Osteocyte (in vitro differentiated cells): Measurements from ENCODE around the gene FRMD4B. TPM values are rescaled to one million over a fixed set of nuclear protein-coding genes. Genes with fewer than 3 reads are reported as not detected.
A peak's percentile ranks its signal among the peaks of the same experiment; 100 is the strongest.

Experiments used
- DNase-seq: peaks from one replicate; pipeline ENCODE4 v3.0.0; 2021; ENCODE audit warnings: mixed read lengths; ENCODE audit not compliant: unreplicated experiment; ENCODE audit errors: extremely low spot score
- H3K27ac Mint-ChIP-seq: one replicate; pipeline ENCODE4 v1.8.0; 2021; ENCODE audit warnings: mild to moderate bottlenecking, mixed read lengths; ENCODE audit not compliant: unreplicated experiment
- H3K27me3 Mint-ChIP-seq: one replicate; pipeline ENCODE4 v1.8.0; 2021; ENCODE audit warnings: mixed read lengths; ENCODE audit not compliant: unreplicated experiment
- H3K36me3 Mint-ChIP-seq: one replicate; pipeline ENCODE4 v1.8.0; 2021; ENCODE audit warnings: mixed read lengths; ENCODE audit not compliant: unreplicated experiment
- H3K4me1 Mint-ChIP-seq: one replicate; pipeline ENCODE4 v1.8.0; 2021; ENCODE audit warnings: mixed read lengths; ENCODE audit not compliant: unreplicated experiment
- H3K4me3 Mint-ChIP-seq: one replicate; pipeline ENCODE4 v1.8.0; 2021; ENCODE audit warnings: mild to moderate bottlenecking, moderate library complexity, mixed read lengths; ENCODE audit not compliant: unreplicated experiment
- H3K9me3 Mint-ChIP-seq: one replicate; pipeline ENCODE4 v1.8.0; 2021; ENCODE audit warnings: mixed read lengths; ENCODE audit not compliant: unreplicated experiment
- CTCF ChIP-seq: fragments of 200-600 bp; sonication (generic); IDR thresholded peaks from 2 replicates; pipeline ENCODE4 v1.5.0; 2021; ENCODE audit warnings: antibody characterized with exemption, mild to moderate bottlenecking, moderate library complexity
- total RNA-seq: library from RNA; stranded (reverse); gene quantifications from 2 replicates; pipeline ENCODE4 v1.2.1, GENCODE V29; 2021

FRMD4B gene
- total RNA-seq, 1 donor from 2014 or later: 1.3 TPM

GRCh38 chr3:69359339-69359893 is 26.5 kb downstream of the FRMD4B start:
- Mint-ChIP-seq H3K36me3 (no peaks in the 10 kb centered on the region), H3K9me3 (no peaks in the 10 kb centered on the region), H3K4me3 (no peak overlapping the region), H3K27ac (peak overlapping the region; percentile 66), H3K27me3 (no peaks in the 10 kb centered on the region), H3K4me1 (peaks cover 32% of the 10 kb centered on the region)
- no peak for DNase-seq
- no peak for TF ChIP-seq CTCF

GRCh38 chr3:69357196-69357595 is 28.7 kb downstream of the FRMD4B start:
- Mint-ChIP-seq H3K27ac (no peak overlapping the region), H3K9me3 (no peaks in the 10 kb centered on the region), H3K27me3 (no peaks in the 10 kb centered on the region), H3K36me3 (no peaks in the 10 kb centered on the region), H3K4me3 (no peak overlapping the region), H3K4me1 (peaks cover 30% of the 10 kb centered on the region)
- DNase-seq: no peak
- TF ChIP-seq CTCF: no peak

- TF ChIP-seq CTCF: no peak
- H3K4me1 Mint-ChIP-seq: peaks cover 28% of the 10 kb centered on the region
- no peaks in the 10 kb centered on the region for H3K9me3 Mint-ChIP-seq
These were observed 30.9 kb downstream of the FRMD4B start for GRCh38 chr3:69354948-69355347.

DNA sequence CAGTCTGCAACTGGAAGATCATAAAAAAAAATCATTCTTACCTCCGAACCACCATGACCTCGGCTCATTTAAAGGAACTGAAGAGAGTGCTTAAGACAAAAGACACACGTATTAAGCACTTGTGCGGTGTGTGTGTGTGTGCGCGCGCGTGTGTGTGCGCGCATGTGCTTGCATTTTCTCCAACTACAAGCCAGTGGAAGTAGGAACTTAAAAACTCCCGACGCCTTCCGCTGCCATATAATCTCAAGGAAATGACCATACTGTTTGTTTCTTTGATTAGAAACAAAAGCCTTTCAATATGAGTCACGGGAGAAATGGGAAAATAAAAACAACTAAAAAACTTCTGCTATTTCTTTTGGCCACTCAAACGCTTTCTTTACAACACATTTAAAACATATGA is 32.4 kb downstream of the FRMD4B start:
- H3K4me1 Mint-ChIP-seq: peaks cover 17% of the 10 kb centered on the region
- H3K27me3 Mint-ChIP-seq: no peaks in the 10 kb centered on the region
- no peak for TF ChIP-seq CTCF
- no peaks in the 10 kb centered on the region for H3K36me3 Mint-ChIP-seq
- H3K4me3 Mint-ChIP-seq: no peak overlapping the region
- no peaks in the 10 kb centered on the region for H3K9me3 Mint-ChIP-seq
- DNase-seq: no peak
- no peak overlapping the region for H3K27ac Mint-ChIP-seq

More at GRCh38 chr3:69354948-69355347, 30.9 kb downstream of the FRMD4B start:
- Mint-ChIP-seq H3K27me3 (no peaks in the 10 kb centered on the region), H3K36me3 (no peaks in the 10 kb centered on the region), H3K4me3 (no peak overlapping the region), H3K27ac (no peak overlapping the region)
- no peak for DNase-seq

GRCh38 chr3:69353088-69353478 is 32.8 kb downstream of the FRMD4B start:
- DNase-seq: no peak
- no peak overlapping the region for H3K4me3 Mint-ChIP-seq
- peaks cover 17% of the 10 kb centered on the region for H3K4me1 Mint-ChIP-seq
- no peaks in the 10 kb centered on the region for H3K36me3 Mint-ChIP-seq
- TF ChIP-seq CTCF: no peak
- no peaks in the 10 kb centered on the region for H3K27me3 Mint-ChIP-seq
- no peak overlapping the region for H3K27ac Mint-ChIP-seq
- H3K9me3 Mint-ChIP-seq: no peaks in the 10 kb centered on the region
